DMS53 treated with DMSO at 0.1 percent for 48 hours (cell line): ENCODE measurements around the gene PSME1.

ENCODE experiments used
- DNase-seq: peaks from one replicate; lab custom pipeline; 2025; ENCODE audit not compliant: unreplicated experiment; lab: John Stamatoyannopoulos, UW

PSME1 gene

DNA sequence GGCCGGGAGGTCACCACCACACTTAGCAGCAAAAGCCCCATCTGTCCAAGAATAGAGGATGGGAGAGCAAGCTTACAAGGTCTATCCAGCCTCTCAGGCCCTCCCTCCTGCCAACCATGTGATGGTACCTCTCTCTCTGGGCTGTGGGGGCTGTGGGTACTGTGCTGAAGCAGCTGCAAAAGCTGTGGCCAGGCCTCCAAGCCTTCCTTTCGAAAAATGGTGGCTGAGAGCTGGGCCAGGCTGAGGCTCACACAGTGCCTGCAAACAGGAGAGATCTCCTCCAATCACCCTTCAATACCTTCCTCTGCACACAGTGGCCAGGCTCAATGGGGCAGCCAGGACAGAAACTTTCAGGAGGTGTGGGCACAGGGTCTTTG, 51.5 kb downstream of the PSME1 start:
- no peak for DNase-seq
